ENCODE data around the gene GRIN1.

Gene GRIN1

GRCh38 chr9:137145731-137146526, 7.0 kb downstream of the GRIN1 start:
- Histone ChIP-seq H3K36me3 (ENCODE audit: control insufficient read depth, insufficient read depth, low read length) (no peaks in the 10 kb centered on the region), H3K4me2 (ENCODE audit: low read length) (no peak overlapping the region), H3K27ac (no peak overlapping the region), H3K9ac (no peak overlapping the region), H3K79me2 (no peaks in the 10 kb centered on the region), H3K4me3 (ENCODE audit: low read depth, low read length) (no peak overlapping the region), H2AFZ (no peak overlapping the region), H3K4me1 (no peaks in the 10 kb centered on the region), H3K9me3 (ENCODE audit: control insufficient read depth, low read length) (no peaks in the 10 kb centered on the region), H3K27me3 (ENCODE audit: control insufficient read depth, insufficient read depth, low read length) (peaks cover 4% of the 10 kb centered on the region)
- no peak for TF ChIP-seq CTCF (IDR thresholded peaks at IDR 0.05)

- H3K9ac ChIP-seq: no peak overlapping the region
- H3K9me3 ChIP-seq (ENCODE audit: control insufficient read depth, low read length): no peaks in the 10 kb centered on the region
- H3K36me3 ChIP-seq (ENCODE audit: control insufficient read depth, insufficient read depth, low read length): no peaks in the 10 kb centered on the region
- H3K27ac ChIP-seq: no peak overlapping the region
- H3K79me2 ChIP-seq: no peaks in the 10 kb centered on the region
- peaks cover 4% of the 10 kb centered on the region for H3K27me3 ChIP-seq (ENCODE audit: control insufficient read depth, insufficient read depth, low read length)
- no peak overlapping the region for H3K4me2 ChIP-seq (ENCODE audit: low read length)
- no peak overlapping the region for H2AFZ ChIP-seq
- TF ChIP-seq CTCF (IDR thresholded peaks at IDR 0.05): no peak
- H3K4me1 ChIP-seq: no peaks in the 10 kb centered on the region
- H3K4me3 ChIP-seq (ENCODE audit: low read depth, low read length): no peak overlapping the region
These were observed 7.6 kb downstream of the GRIN1 start for GRCh38 chr9:137146527-137146918.

GRCh38 chr9:137147091-137147792, 8.3 kb downstream of the GRIN1 start:
- no peak overlapping the region for H3K4me2 ChIP-seq (ENCODE audit: low read length)
- H3K9me3 ChIP-seq (ENCODE audit: control insufficient read depth, low read length): no peaks in the 10 kb centered on the region
- H3K4me1 ChIP-seq: no peaks in the 10 kb centered on the region
- H3K36me3 ChIP-seq (ENCODE audit: control insufficient read depth, insufficient read depth, low read length): no peaks in the 10 kb centered on the region
- no peak overlapping the region for H2AFZ ChIP-seq
- H3K4me3 ChIP-seq (ENCODE audit: low read depth, low read length): no peak overlapping the region
- H3K27me3 ChIP-seq (ENCODE audit: control insufficient read depth, insufficient read depth, low read length): peaks cover 2% of the 10 kb centered on the region
- H3K79me2 ChIP-seq: no peaks in the 10 kb centered on the region
- no peak overlapping the region for H3K27ac ChIP-seq
- no peak for TF ChIP-seq CTCF (IDR thresholded peaks at IDR 0.05)
- no peak overlapping the region for H3K9ac ChIP-seq

GRCh38 chr9:137147793-137148160, 8.8 kb downstream of the GRIN1 start:
- no peaks in the 10 kb centered on the region for H3K4me1 ChIP-seq
- no peaks in the 10 kb centered on the region for H3K79me2 ChIP-seq
- H3K9ac ChIP-seq: no peak overlapping the region
- no peaks in the 10 kb centered on the region for H3K9me3 ChIP-seq (ENCODE audit: control insufficient read depth, low read length)
- no peak for TF ChIP-seq CTCF (IDR thresholded peaks at IDR 0.05)
- no peak overlapping the region for H3K27ac ChIP-seq
- no peak overlapping the region for H3K4me2 ChIP-seq (ENCODE audit: low read length)
- no peak overlapping the region for H2AFZ ChIP-seq
- H3K36me3 ChIP-seq (ENCODE audit: control insufficient read depth, insufficient read depth, low read length): no peaks in the 10 kb centered on the region
- no peaks in the 10 kb centered on the region for H3K27me3 ChIP-seq (ENCODE audit: control insufficient read depth, insufficient read depth, low read length)
- no peak overlapping the region for H3K4me3 ChIP-seq (ENCODE audit: low read depth, low read length)

Measured in parathyroid adenoma (tissue), 2 donors.